OCI-LY7 (cell line): Measurements from ENCODE around the gene NDUFS6. TPM values are rescaled to one million over a fixed set of nuclear protein-coding genes. Genes with fewer than 3 reads are reported as not detected.
"Not testable (repeated sequence)": the region's sequence is repeated elsewhere in the genome, so short reads cannot be mapped to it uniquely, and the experiment has no call there.

Experiments used
- BruUV-seq: library from RNA; stranded (reverse); fragments of 400-500 nt; replicated peaks from 2 replicates; lab custom pipeline; 2021; lab: Mats Ljungman, UMichigan
- CTCF ChIA-PET: fragments of 300-600 bp; sonication (Branson Sonifier 250); formaldehyde crosslinking; loops from one replicate; lab custom pipeline; 2022; ENCODE audit warnings: antibody characterized with exemption; ENCODE audit not compliant: unreplicated experiment; lab: Charles Lee
- POLR2A ChIA-PET: fragments of 300-600 bp; sonication (Branson Sonifier 250); formaldehyde crosslinking; loops from one replicate; lab custom pipeline; 2022; ENCODE audit warnings: antibody characterized with exemption; lab: Charles Lee
- DNase-seq: peaks from one replicate; pipeline ENCODE4 v3.0.0-alpha.2; 2015; ENCODE audit warnings: low spot score
- H2AFZ ChIP-seq: fragments of 200-600 bp; sonication (generic), shearing (Covaris generic); 2 replicates; pipeline ENCODE4 v1.6.1; 2014; ENCODE audit warnings: mild to moderate bottlenecking, antibody characterized with exemption, low read length, moderate library complexity
- H3K27ac ChIP-seq: fragments of 200-600 bp; sonication (generic); 2 replicates; pipeline ENCODE4 v1.5.1; 2014; ENCODE audit warnings: mixed run types, low read depth, mild to moderate bottlenecking, moderate library complexity, low read length, inconsistent platforms; ENCODE audit not compliant: poor library complexity, severe bottlenecking
- H3K36me3 ChIP-seq: fragments of 200-600 bp; sonication (generic); 2 replicates; pipeline ENCODE4 v1.6.1; 2014; ENCODE audit warnings: mild to moderate bottlenecking, antibody characterized with exemption, low read length, moderate library complexity, mixed read lengths; ENCODE audit not compliant: insufficient read depth
- H3K4me1 ChIP-seq: fragments of 200-600 bp; sonication (generic); 2 replicates; pipeline ENCODE4 v1.5.1; 2014; ENCODE audit warnings: mild to moderate bottlenecking, low read length; ENCODE audit not compliant: insufficient read depth, poor library complexity, severe bottlenecking
- H3K4me2 ChIP-seq: fragments of 200-600 bp; sonication (generic); 2 replicates; pipeline ENCODE4 v1.6.1; 2014; ENCODE audit warnings: mild to moderate bottlenecking, low read length
- H3K4me3 ChIP-seq: fragments of 200-600 bp; sonication (generic); 2 replicates; pipeline ENCODE4 v1.5.1; 2014; ENCODE audit warnings: mild to moderate bottlenecking, low read depth, low read length; ENCODE audit not compliant: poor library complexity, severe bottlenecking
- H3K79me2 ChIP-seq: fragments of 200-600 bp; sonication (generic); 2 replicates; pipeline ENCODE4 v1.6.1; 2016; ENCODE audit warnings: low read depth, mild to moderate bottlenecking, low read length, moderate library complexity, mixed read lengths; ENCODE audit not compliant: insufficient read depth
- H3K9me2 ChIP-seq: fragments of 200-600 bp; sonication (generic); 2 replicates; pipeline ENCODE4 v1.6.1; 2016; ENCODE audit warnings: mild to moderate bottlenecking, low read length, mixed read lengths; ENCODE audit not compliant: insufficient read depth
- H3K9me3 ChIP-seq: fragments of 200-600 bp; sonication (generic); 2 replicates; pipeline ENCODE4 v1.6.1; 2014; ENCODE audit warnings: mild to moderate bottlenecking, mixed run types, low read length, mixed read lengths
- H4K20me1 ChIP-seq: fragments of 200-600 bp; sonication (generic); 2 replicates; pipeline ENCODE4 v1.6.1; 2014; ENCODE audit warnings: mild to moderate bottlenecking, antibody characterized with exemption, low read length, moderate library complexity, mixed read lengths; ENCODE audit not compliant: insufficient read depth
- CTCF ChIP-seq: fragments of 200-600 bp; sonication (generic); conservative IDR thresholded peaks from 2 replicates; pipeline ENCODE4 v1.5.1; 2014; ENCODE audit warnings: mild to moderate bottlenecking, antibody characterized with exemption, low read length, moderate library complexity, mixed read lengths
- EZH2phosphoT487 ChIP-seq: fragments of 200-600 bp; sonication (generic); IDR thresholded peaks from 2 replicates; pipeline ENCODE4 v1.6.1; 2018; ENCODE audit warnings: low read depth, borderline replicate concordance, mild to moderate bottlenecking, mixed run types, antibody characterized with exemption, low read length, moderate library complexity, mixed read lengths
- intact Hi-C: fragments of 100-400 bp; cut with micrococcal nuclease; formaldehyde crosslinking; loops from one replicate; pipeline ENCODE4 v1.10.0; 2022; ENCODE audit not compliant: unreplicated experiment
- total RNA-seq, 2 experiments: library from RNA; depleted of rRNA in 1 of 2; stranded (reverse); fragments of >200 nt in 1 of 2; shearing (Covaris generic) in 1 of 2; gene quantifications; 2 replicates each; pipeline ENCODE4 v1.2.3, GENCODE V29; 2014 to 2022

The NDUFS6 gene
- total RNA-seq, 2 experiments from 2014 or later = 41.5 to 58.7 TPM

GRCh38 chr5:1788200-1788599, 13.0 kb upstream of the NDUFS6 start:
- Histone ChIP-seq H4K20me1 (no peaks in the 10 kb centered on the region), H3K27ac (no peak overlapping the region), H3K4me2 (no peak overlapping the region), H3K4me3 (no peak overlapping the region), H3K79me2 (no peaks in the 10 kb centered on the region), H3K36me3 (no peaks in the 10 kb centered on the region), H3K9me3 (no peaks in the 10 kb centered on the region), H3K9me2 (no peaks in the 10 kb centered on the region), H2AFZ (no peak overlapping the region), H3K4me1 (peaks cover 41% of the 10 kb centered on the region)
- TF ChIP-seq CTCF (no peak), EZH2phosphoT487 (no peak)
- intact Hi-C loops = no loop called here
- ChIA-PET CTCF (no interaction called here), POLR2A (interaction anchor here (0.6 kb wide), 1 partner anchor 292 kb away, joined by 3 read pairs; no protein-coding TSS in a partner anchor)
- no peak for DNase-seq
- no TSS peak for BruUV-seq

GRCh38 chr5:1788828-1789227, 12.4 kb upstream of the NDUFS6 start:
- Histone ChIP-seq H4K20me1 (no peaks in the 10 kb centered on the region), H3K27ac (no peak overlapping the region), H2AFZ (no peak overlapping the region), H3K9me2 (no peaks in the 10 kb centered on the region), H3K4me2 (no peak overlapping the region), H3K9me3 (no peaks in the 10 kb centered on the region), H3K36me3 (no peaks in the 10 kb centered on the region), H3K4me3 (no peak overlapping the region), H3K79me2 (no peaks in the 10 kb centered on the region; the same call in 1 of the 2 replicates), H3K4me1 (peaks cover 41% of the 10 kb centered on the region)
- POLR2A ChIA-PET = interaction anchor here (0.6 kb wide), 1 partner anchor 291 kb away, joined by 3 read pairs; no protein-coding TSS in a partner anchor
- CTCF ChIA-PET = no interaction called here
- intact Hi-C loops = no loop called here
- BruUV-seq = no TSS peak
- TF ChIP-seq EZH2phosphoT487 (no peak), CTCF (no peak)
- DNase-seq = no peak

GRCh38 chr5:1789438-1789833, 11.8 kb upstream of the NDUFS6 start:
- H3K9me3 ChIP-seq, H3K4me3 ChIP-seq, H3K4me2 ChIP-seq, H3K79me2 ChIP-seq, DNase-seq, intact Hi-C loops, H3K36me3 ChIP-seq, CTCF ChIA-PET, H3K27ac ChIP-seq, H2AFZ ChIP-seq, POLR2A ChIA-PET, H3K9me2 ChIP-seq, H4K20me1 ChIP-seq, BruUV-seq: not testable (repeated sequence)
- H3K4me1 ChIP-seq = peaks cover 46% of the 10 kb centered on the region
